ENCODE measurements around the gene VRK3.

The VRK3 gene

DNA sequence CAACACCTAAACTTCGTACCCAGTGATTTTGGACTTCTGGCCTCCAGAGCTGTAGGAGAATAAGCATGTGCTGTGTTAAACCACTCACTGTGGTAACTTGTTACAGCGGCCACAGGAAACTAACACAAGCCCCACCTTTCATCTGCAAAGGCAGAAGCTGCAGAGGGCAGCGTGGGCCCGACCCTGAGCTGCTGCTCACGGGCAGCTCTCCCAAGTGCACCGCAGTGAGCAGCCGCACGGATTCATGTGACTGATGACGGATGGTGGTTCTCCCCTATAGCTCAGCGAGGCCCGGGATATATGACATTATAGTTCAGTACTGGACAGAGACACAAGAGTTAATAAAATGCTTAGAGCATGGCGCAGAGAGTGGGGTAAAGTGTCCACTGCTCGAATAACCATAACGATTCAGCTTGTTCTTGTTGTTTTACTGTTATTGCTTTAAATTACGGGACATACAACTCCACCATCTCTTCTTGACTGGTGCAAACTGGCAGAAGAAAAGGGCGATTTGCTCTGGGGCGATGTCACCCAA is 21.9 kb downstream of the VRK3 start:
- no peaks in the 10 kb centered on the region for H3K9me3 ChIP-seq (ENCODE audit: low read depth, low read length)
- no peak overlapping the region for H3K9ac ChIP-seq (ENCODE audit: insufficient read length)
- peaks cover 12% of the 10 kb centered on the region for H3K36me3 ChIP-seq (ENCODE audit: insufficient read depth, low read length)
- H3K4me3 ChIP-seq = no peak overlapping the region
- DNase-seq (ENCODE audit: low read depth, low spot score) = no peak
- no peak for TF ChIP-seq FOXP2 (optimal IDR thresholded peaks at IDR 0.05; ENCODE audit: control extremely low read depth, extremely low read length, insufficient read depth)
- no peak for TF ChIP-seq EZH2 (IDR thresholded peaks at IDR 0.05)
- no peak for TF ChIP-seq POLR2AphosphoS5 (IDR thresholded peaks at IDR 0.05; ENCODE audit: borderline replicate concordance, low read depth, low read length)
- no peak overlapping the region for H3K27ac ChIP-seq

DNA sequence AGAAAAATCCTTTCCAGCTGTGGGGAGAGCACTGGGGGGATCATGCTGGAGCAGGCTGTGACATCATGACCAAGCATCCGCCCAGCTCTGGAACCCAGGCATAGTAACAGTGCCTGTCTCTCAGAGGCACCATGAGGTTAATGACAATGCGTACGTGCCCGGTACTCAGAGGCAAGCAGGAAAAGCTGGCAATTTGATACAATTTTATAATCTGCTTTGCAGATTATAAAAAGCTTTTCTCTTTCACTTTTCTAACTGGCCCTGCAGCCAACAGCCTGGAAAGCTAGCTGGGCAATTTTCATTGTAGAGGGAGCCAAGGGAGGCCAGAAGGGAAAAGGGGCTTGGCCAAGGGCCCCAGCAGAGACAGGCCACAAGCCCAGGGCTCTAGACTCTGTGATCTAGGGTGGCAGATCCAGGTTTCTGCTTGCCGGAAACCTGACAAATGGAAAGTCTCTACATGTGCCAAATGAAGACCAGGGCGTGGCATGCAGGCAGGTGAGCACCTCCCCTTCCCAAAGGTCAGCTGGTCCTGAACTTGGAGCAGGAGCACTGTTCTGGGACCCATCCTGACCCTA is 22.7 kb downstream of the VRK3 start:
- DNase-seq (ENCODE audit: low read depth, low spot score) = no peak
- Histone ChIP-seq H3K9ac (ENCODE audit: insufficient read length) (no peak overlapping the region), H3K9me3 (ENCODE audit: low read depth, low read length) (no peaks in the 10 kb centered on the region), H3K27ac (no peak overlapping the region), H3K4me3 (no peak overlapping the region), H3K36me3 (ENCODE audit: insufficient read depth, low read length) (peaks cover 12% of the 10 kb centered on the region)
- no peak for TF ChIP-seq FOXP2 (optimal IDR thresholded peaks at IDR 0.05; ENCODE audit: control extremely low read depth, extremely low read length, insufficient read depth)
- TF ChIP-seq EZH2 (IDR thresholded peaks at IDR 0.05) = no peak
- TF ChIP-seq POLR2AphosphoS5 (IDR thresholded peaks at IDR 0.05; ENCODE audit: borderline replicate concordance, low read depth, low read length) = no peak

DNA sequence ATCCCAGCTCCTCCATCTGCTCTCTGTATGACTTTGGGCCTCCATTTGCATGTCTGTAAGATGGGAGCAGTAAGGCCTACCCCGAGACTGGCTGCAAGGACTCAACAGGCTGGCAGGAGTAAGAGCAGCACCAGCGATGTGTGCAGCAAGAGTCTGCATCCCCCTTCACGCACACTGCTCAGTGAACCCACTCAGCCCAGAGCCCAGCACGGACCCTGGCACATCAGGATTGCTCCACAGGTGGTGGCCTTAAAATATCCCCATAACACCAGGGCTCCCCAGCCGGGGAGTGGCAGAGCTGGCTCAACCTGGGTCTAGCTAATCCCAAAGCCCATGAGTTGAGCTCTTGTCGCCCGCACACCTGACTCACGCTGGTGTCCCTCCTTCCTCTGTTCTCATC is 23.4 kb downstream of the VRK3 start:
- TF ChIP-seq POLR2AphosphoS5 (IDR thresholded peaks at IDR 0.05; ENCODE audit: borderline replicate concordance, low read depth, low read length) (no peak), EZH2 (IDR thresholded peaks at IDR 0.05) (no peak), FOXP2 (optimal IDR thresholded peaks at IDR 0.05; ENCODE audit: control extremely low read depth, extremely low read length, insufficient read depth) (no peak)
- Histone ChIP-seq H3K9me3 (ENCODE audit: low read depth, low read length) (no peaks in the 10 kb centered on the region), H3K9ac (ENCODE audit: insufficient read length) (no peak overlapping the region), H3K36me3 (ENCODE audit: insufficient read depth, low read length) (peaks cover 7% of the 10 kb centered on the region), H3K4me3 (no peak overlapping the region), H3K27ac (no peak overlapping the region)
- DNase-seq (ENCODE audit: low read depth, low spot score) = no peak

DNA sequence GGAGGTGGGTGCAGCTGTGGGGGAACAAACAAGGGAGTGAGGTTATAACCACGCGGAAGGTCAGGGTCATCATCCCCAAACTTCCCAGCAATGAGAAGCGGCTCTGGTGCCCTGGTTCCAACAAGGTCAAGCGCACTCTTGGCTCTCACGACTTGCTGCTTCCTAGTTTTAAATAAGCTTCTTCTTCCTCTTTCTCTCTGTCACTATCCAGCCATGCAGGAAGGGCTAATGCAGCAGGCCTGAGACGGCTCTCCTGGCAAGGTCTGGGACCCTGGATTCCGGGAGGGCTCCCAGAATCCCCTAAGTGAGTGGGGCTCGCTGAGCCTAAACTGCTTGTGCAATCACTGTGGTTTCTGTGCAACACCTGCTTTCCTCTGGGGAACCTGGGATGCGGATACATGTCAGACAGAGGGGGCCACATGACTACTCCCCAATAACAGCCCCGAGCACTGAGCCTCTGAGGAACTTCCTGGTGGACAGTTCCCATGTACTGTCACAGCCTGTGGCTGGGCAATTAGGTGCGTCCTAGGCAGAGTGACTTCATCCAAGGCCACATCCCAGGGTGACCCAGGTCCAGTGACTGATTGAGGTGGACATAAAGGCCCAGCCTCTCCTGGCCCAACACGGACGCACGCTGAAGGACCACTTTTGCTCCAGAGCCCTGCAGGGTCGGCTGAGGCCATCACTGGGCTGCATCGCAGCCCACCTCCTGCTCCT is 24.2 kb downstream of the VRK3 start:
- Histone ChIP-seq H3K9me3 (ENCODE audit: low read depth, low read length) (no peaks in the 10 kb centered on the region), H3K36me3 (ENCODE audit: insufficient read depth, low read length) (peaks cover 6% of the 10 kb centered on the region; the same call in 1 of the 2 replicates), H3K4me3 (no peak overlapping the region), H3K27ac (no peak overlapping the region), H3K9ac (ENCODE audit: insufficient read length) (no peak overlapping the region)
- TF ChIP-seq POLR2AphosphoS5 (IDR thresholded peaks at IDR 0.05; ENCODE audit: borderline replicate concordance, low read depth, low read length) (no peak), EZH2 (IDR thresholded peaks at IDR 0.05) (no peak), FOXP2 (optimal IDR thresholded peaks at IDR 0.05; ENCODE audit: control extremely low read depth, extremely low read length, insufficient read depth) (no peak)
- no peak for DNase-seq (ENCODE audit: low read depth, low spot score)

DNA sequence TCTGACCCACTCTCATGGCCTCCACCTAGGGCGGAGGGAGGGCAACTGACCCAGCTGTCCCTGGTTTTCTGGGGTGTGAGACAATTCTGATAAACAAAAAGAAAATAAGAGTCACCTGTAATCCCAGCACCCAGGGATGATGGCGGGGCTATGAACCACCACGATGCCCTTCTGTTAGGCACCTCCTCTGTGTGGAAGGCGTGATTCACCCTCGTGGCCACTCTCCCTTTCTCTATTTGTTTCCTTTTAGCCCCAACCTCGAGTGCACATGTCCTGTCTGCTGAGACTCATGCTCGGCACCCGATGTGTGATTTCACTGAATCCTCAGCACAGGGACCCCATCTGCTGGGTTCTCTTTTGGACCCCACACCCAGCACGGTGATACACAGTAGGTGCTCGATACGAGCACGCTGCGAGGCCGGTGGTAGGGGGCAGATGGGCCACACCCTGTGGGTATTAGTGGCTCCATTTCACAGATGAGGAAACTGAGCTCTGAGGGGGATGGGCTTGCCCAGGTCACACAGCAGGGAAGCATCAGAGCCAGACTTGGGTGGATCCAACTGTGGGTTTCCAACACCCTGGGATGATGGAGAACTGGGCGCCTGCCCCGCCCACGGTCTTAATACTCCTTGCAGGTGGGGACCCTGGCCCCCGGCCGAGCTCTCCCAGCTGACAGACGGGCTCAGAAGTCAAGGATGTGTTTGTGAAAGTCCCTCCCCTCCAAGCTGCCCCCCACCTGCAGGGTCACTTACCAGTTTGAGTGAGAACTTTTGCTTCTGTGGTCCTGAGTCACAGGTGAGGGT is 24.9 kb downstream of the VRK3 start:
- H3K9me3 ChIP-seq (ENCODE audit: low read depth, low read length) = no peaks in the 10 kb centered on the region
- TF ChIP-seq FOXP2 (optimal IDR thresholded peaks at IDR 0.05; ENCODE audit: control extremely low read depth, extremely low read length, insufficient read depth) (no peak), EZH2 (IDR thresholded peaks at IDR 0.05) (no peak), POLR2AphosphoS5 (IDR thresholded peaks at IDR 0.05; ENCODE audit: borderline replicate concordance, low read depth, low read length) (no peak)
- H3K4me3 ChIP-seq = no peak overlapping the region
- H3K36me3 ChIP-seq (ENCODE audit: insufficient read depth, low read length) = peaks cover 6% of the 10 kb centered on the region; the same call in 1 of the 2 replicates
- no peak overlapping the region for H3K27ac ChIP-seq
- no peak for DNase-seq (ENCODE audit: low read depth, low spot score)
- no peak overlapping the region for H3K9ac ChIP-seq (ENCODE audit: insufficient read length)

DNA sequence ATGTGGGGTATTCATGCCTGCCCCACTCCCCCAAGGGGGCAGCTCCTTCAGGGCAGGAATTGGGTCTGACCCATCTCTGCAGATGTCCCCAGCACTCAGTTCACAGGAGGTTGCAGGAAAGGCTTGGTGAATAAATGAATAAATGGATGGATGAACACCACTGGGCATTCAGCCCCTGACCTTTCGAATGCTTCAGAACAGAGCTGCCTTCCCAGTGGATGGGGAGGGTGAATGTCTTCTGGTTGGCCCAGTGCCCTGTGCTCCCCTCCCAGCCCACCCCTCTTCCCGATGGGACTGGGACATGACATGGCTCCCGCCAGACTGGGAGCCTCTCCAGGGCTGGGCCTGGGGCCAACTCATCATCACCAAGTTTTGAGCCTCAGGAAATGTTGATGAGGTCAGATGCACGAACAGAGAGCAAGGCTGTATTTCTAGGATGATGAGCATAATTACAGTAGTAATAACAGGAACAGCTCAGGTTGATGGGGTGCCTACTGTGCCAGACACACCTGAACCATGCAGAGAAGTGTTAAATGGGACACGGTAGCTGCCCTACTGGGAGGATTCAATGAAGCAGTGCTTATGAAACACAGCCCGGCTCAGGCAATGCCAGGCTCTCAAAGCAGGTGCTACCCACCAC is 25.7 kb downstream of the VRK3 start:
- no peak overlapping the region for H3K4me3 ChIP-seq
- H3K27ac ChIP-seq = no peak overlapping the region
- TF ChIP-seq EZH2 (IDR thresholded peaks at IDR 0.05) (no peak), FOXP2 (optimal IDR thresholded peaks at IDR 0.05; ENCODE audit: control extremely low read depth, extremely low read length, insufficient read depth) (no peak), POLR2AphosphoS5 (IDR thresholded peaks at IDR 0.05; ENCODE audit: borderline replicate concordance, low read depth, low read length) (no peak)
- peaks cover 6% of the 10 kb centered on the region; the same call in 1 of the 2 replicates for H3K36me3 ChIP-seq (ENCODE audit: insufficient read depth, low read length)
- H3K9ac ChIP-seq (ENCODE audit: insufficient read length) = no peak overlapping the region
- no peak for DNase-seq (ENCODE audit: low read depth, low spot score)
- H3K9me3 ChIP-seq (ENCODE audit: low read depth, low read length) = no peaks in the 10 kb centered on the region

DNA sequence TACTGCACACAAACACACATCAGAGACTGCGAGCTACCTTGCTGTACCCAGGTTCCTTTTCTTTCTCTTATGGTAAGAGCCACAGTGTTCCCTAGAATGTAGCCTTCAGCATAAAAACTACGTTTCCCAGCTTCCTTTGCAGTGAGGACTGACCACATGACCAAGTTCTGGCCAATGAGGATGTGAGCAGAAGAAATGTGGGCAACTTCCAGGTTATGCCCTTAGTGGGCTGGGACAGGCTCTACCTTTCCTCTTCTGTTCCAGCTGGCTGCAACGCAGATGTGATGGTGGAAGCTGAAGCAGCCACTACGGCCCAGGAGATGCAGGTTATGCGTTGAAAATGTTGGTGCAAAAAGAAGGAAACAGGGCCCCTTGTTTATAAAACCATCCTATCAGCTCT is 27.5 kb downstream of the VRK3 start:
- TF ChIP-seq EZH2 (IDR thresholded peaks at IDR 0.05) = no peak
- no peak for TF ChIP-seq POLR2AphosphoS5 (IDR thresholded peaks at IDR 0.05; ENCODE audit: borderline replicate concordance, low read depth, low read length)
- no peak for TF ChIP-seq FOXP2 (optimal IDR thresholded peaks at IDR 0.05; ENCODE audit: control extremely low read depth, extremely low read length, insufficient read depth)
- H3K27ac ChIP-seq = no peak overlapping the region
- H3K9ac ChIP-seq (ENCODE audit: insufficient read length) = no peak overlapping the region
- DNase-seq (ENCODE audit: low read depth, low spot score) = no peak
- peaks cover 6% of the 10 kb centered on the region; the same call in 1 of the 2 replicates for H3K36me3 ChIP-seq (ENCODE audit: insufficient read depth, low read length)
- H3K4me3 ChIP-seq = no peak overlapping the region
- H3K9me3 ChIP-seq (ENCODE audit: low read depth, low read length) = no peaks in the 10 kb centered on the region
